CD4-positive, alpha-beta T cell treated with Interleukin-6 for 4 hours (primary cell): ENCODE data around the gene FAM200B.

ENCODE experiments used
- DNase-seq: peaks from one replicate; pipeline ENCODE4 v3.0.0-alpha.2; 2020; ENCODE audit warnings: mixed read lengths

Gene FAM200B

GRCh38 chr4:15738877-15739276, 57.2 kb downstream of the FAM200B start:
- DNase-seq = no peak
